Fibroblast of peridontal ligament (primary cell): Measurements from ENCODE around the gene KRABD2.
"Not testable (repeated sequence)": the region's sequence is repeated elsewhere in the genome, so short reads cannot be mapped to it uniquely, and the experiment has no call there.

Experiments used
- DNase-seq: peaks from one replicate; pipeline ENCODE4 v3.0.0-alpha.2; 2010; ENCODE audit errors: extremely low read depth

KRABD2 gene

DNA sequence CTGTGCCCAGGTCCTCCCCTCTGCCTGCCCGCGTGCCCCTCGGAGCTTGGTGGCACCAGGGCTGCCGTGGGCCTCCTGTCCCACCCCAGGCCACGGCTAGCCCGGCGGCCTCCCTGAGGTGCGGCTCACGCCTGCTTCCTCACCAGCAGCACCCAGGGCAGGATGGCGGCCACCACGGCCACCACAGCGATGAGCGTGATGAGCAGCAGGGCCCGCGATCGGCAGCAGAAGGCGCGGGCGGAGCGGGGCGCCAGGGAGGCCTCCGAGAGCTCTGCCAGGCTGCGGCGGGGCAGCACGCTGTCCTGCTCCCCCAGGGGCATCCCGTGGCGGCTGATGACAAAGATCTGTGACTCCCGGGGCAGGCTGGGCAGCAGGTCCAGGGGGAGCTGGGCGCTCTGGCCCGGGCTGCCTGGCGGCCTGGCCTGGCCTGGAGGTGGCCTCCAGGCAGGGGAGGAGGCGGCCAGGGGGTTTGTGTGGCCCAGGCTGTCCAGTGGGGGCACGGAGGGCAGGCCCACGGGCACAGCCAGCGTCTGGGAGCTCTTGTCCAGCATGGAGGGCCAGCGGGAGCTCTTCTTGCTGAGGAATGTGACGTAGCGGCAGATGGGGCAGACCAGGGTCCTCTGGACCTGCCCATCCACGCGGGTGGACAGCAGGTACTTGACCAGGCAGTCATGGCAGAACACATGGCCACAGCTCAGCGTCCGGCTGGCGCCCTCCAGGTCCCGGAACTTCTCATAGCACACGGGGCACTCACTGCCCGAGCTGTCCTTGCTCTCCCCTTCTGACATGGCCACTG lies 16.4 kb upstream of the KRABD2 start:
- no peak for DNase-seq

DNA sequence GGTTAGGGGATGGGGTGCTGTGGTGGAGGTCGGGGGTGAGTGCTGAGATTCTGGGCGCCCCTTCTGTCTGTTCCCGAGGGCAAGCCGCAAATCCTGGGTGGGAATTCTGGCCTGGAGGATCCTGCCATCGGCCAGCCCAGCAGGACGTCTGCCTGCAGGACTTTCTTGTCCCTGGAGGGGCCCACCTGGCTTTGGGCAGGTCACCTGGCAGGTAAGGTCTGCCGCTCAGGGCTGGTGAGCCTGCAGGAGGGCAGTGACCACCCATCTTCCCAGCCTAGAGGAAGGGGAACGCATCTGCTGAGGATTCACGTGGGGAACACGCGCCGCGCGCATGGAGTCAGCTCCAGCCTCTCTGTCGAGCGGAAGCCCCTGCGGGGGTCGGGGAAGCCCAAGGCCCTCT lies 15.8 kb upstream of the KRABD2 start:
- DNase-seq, result no peak

DNA sequence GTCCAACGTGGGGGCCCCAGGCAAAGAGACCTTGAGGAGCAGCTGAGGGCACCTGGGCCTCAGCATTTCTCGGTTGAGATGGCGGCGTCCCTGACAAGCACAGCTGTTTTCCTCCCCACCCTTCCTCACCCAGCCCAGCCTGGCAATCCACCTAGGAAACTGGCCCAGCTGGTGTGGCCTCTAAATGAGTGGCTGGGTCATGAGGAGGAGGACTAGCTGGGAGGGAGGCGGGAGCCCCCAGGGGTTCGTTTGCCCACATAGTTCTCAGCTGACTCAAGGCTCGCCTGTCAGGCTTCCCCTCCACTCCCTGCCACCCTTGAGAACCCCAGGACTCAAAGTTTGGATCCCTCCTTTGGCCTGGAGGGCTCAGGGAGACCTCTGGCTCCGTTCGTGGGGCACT lies 15.2 kb upstream of the KRABD2 start:
- DNase-seq, result peak; percentile 45

DNA sequence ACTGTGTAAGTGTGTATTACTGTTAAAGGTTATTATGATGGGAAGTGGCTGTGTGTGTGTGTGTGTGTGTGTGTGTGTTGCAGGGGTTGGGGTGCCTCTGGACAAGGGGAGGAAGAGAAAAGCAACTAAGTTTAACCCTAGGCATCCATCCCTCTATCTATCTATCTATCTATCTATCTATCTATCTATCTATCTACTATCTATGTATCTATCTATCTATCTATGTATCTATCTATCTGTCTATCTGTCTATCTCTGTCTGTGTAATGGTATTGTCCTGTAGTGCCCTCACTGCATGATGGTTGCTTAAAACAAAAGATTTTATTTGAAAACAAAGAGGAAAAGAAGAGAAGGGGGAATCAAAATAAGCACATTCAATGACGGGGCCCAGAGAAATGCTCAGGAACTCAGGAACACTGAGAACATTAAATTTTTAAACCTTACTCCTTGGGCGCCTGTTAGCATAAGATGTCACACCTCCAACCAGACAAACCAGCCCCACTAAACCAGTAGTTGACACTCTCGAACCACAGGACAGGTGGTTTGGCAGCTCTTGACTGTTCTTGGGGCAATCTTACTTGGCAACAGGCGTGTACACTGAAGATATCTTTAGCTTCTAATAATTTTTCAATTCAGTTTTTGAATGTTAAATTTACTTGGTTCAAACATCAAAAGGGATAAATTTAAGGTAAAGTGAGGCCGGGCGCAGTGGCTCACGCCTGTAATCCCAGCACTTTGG lies 11.6 kb upstream of the KRABD2 start:
- DNase-seq, result no peak

DNA sequence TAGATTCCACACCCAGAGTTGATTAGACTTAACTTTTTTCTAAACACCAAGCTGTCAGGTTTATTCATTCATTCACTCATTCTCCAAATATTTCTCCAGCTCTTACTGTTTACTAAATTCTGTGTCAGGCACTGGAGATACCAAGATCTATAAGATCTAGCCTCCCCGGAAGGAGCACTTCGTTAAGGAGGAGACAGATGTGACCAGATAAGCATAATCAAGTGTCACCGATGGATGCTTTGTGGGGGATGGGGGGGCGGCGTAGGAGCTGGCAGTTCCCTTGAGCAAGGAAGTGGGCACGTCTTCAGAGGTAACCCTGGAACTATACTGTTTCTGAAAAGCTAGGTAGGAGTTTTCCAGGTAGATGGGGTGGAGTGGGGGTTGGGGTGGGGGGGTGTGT lies 10.3 kb upstream of the KRABD2 start:
- no peak for DNase-seq

DNA sequence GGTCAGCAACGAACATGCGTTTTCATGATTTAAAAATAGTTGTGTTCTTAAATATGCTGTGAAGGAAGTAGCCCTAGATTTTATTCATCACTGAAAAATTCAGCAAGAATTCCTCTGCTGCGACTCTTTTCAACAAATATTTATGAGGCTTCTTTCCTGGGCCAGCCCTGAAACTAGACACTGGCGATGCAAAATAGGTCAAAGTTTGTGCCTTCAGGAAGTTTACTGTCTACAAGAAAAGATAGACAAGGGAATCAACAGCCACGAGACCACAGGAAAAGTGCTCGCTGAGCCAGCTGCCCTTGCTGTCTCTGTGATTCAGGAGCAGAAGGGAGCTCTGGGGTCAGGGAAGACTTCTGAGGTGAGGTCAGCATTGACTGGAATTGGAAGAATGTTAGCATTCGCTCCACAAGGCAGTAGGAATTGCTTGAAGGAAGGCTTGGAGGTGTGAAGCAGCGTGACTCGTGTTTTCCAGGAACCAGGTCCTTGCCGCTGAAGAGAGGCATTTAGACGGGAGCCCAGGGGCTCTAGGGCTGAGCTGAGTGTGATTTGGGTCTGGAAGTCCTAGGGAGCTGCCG lies 8.4 kb upstream of the KRABD2 start:
- peak; percentile 72 for DNase-seq

DNA sequence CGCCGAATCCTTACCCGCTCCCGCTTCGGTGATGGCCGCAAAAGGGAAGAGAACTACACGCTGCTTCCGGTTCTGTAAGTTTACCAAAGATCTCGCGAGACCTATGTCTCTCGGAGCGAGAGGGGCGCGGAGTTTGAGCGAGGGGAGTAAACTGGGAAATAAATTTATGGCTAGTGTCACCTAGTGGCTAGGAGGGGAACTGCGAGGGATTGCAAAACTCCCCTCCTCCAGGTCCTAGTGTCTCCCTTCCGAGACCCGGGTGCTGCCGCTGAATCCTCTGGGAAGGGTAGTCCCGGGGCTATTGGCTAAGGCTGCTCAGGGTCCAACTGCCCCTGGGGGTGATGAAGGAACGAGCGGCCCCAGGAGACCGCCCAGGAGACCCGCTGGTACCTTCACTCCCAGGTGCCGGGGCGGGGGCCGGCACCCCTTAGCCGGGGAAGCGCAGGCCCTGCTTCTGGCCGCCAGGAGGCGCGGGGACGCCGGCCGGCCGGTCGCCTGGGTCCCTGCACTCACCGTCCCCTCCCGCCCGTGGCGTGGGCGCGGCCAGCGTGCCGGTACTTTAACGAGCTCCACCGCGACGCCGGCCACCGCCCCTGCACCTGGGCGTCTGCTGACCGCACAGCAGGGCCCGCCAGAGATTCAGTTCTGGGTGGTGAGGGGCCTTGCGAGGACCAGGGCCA lies 6.8 kb upstream of the KRABD2 start, which contains the start of gene RPL26:
Gene RPL26, minus strand, starts transcription at position 51 of the 680 bp plus-strand sequence. CDS start 883 bp downstream, outside the sequence.
- DNase-seq, result peak; percentile 99

DNA sequence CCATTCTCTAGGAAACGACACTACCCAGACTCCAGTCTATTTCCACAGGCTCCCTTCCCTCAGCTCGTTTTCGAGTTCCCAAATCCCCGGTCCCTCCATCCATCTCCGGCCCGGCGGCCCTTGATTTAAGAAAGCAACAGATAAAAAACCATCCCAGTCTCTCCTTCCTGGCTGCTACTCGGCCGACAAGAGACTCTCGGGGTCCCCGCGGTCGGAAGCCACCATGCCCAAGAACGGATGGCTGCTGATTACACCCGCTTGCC lies 6.3 kb upstream of the KRABD2 start:
- no peak for DNase-seq

DNA sequence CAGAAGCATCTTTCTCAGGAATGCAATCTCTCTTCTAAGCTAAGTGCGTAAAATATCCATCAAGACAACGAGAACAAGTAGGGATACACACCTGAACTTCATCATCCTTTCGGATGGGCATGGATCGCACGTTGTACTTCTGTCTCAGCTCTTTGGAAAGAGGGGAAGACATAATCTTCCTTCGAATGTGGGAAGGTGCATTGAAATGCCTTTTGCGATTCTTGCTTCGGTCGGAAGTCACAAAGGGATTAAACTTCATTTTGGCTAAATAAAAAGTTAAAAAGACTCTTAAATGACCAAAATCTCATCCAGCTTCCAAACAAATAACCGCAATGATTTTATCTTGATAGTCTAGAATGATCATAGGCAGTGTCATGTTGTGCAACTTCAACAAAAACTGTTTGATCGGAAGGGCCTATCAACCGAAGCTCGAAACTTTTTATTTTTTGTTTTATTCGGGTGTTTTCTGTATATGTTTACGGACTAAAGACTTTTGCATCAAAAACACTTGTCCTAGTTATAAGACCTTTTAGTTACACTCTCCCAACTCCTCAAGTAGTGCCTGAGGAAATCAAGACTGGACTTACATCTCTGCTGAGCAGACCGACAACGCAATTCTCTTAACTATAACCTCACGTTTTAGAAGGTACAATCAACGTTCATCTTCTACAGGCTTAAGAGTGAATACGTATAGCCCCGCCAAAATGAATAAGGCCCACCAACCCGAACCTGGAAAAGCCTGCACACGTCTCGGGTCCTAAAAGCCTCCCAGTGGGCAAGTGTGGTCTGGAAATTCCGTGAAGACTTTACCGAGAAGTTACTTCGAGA lies 5.8 kb upstream of the KRABD2 start:
- DNase-seq, result peak; percentile 37

DNA sequence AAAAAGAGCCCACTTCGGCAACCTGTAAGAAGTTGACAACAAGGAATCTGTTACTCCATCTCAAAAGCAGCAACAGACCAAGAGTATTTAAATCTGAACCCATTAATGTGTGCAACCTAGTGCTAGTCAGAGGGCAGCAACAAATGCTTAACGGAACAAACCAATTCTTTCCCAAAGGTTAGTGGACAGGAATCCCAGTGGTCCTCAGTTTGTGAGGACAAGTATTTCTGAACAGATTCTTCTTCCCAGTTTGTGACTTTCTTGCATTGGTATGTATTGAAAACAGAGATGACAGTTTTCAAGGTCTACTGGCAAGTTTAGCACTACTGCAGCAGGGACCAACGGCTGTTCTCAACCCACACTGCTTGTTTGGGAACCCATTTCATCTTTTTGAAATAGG lies 3.5 kb upstream of the KRABD2 start:
- DNase-seq, result no peak

DNA sequence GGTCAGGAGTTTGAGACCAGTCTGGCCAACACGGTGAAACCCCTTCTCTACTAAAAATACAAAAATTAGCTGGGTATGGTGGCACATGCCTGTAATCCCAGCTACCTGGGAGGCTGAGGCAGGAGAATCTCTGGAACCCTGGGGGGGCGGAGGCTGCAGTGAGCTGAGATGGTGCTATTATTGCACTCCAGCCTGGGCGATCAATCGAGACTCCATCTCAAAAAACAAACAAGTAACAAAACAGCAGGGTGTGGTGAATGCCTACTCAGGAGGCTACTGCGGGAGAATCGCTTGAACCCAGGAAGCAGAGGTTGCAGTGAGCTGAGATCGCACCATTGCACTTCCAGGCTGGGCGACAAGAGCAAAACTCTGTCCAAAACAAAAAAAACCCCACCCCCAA lies 1.6 kb upstream of the KRABD2 start:
- DNase-seq, result not testable (repeated sequence)

DNA sequence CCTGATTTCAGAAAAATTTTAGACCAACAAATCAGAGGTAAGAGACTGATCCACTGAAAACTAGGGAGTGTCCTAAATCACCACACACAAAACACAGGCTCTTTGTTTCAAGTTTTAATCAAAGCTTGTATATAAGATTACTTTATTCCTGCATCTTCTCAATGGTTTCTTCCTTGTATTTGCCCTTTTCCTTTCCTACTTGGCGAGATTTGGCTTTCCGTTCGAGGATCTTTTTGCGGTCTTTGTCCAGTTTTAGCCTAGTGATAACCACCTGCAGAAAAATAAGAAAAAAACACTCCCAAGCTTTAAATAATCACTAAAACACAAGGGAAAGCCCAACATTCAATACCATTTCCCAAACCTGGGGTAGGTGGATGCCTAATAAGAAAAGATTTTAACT lies 918 bp upstream of the KRABD2 start:
- no peak for DNase-seq

DNA sequence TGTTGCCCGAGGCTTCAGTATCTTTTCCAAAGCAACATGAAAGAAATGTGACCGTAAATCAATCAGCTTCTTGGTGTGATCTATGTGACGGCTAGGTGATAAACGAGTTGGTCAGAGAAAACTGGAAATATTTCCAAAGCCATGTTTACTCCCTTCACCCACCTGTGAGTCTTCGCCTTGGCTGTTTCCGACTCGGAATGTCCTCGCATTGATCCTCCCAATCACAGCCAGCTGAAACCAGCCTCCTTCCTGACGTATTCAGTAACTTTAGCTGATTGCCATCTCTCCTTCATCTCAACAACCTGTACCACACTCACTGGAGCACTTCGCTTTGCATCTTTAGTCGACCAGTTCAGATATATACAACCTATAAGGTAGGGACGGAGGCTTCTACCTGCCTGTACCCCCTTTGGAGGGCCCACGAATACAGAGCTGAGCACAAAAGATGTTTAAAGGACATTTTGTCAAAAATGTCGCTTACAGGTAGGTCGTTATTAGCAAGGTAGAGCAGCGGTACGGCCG lies 705 bp downstream of the KRABD2 start:
- no peak for DNase-seq

DNA sequence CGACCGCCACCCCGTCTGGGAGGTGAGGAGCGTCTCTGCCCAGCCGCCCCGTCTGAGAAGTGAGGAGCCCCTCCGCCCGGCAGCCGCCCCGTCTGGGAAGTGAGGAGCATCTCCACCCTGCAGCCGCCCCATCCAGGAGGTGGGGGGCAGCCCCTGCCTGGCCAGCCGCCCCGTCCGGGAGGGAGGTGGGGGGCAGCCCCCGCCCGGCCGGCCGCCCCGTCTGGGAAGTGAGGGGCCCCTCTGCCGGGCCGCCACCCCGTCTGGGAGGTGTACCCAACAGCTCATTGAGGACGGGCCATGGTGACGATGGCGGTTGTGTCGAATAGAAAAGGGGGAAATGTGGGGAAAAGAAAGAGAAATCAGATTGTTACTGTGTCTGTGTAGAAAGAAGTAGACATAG lies 2.6 kb downstream of the KRABD2 start:
- DNase-seq, result not testable (repeated sequence)

DNA sequence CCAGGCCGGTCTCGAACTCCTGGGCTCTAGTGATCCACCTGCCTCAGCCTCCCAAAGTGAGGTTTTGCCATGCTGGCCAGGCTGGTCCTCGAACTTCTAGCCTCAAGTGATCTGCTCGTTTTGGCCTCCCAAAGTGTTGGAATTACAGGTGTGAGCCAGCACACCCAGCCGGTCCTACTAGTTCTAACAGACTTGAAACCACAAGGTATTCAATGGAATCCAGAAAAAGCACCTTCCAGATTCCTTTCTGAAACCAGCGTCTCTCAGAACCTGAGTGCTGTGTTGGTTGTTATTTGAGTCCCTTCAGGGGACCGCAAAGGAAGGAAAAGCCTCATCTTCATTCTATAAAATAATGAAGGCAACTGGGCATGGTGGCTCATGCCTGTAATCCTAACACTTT lies 4.1 kb downstream of the KRABD2 start:
- no peak for DNase-seq

DNA sequence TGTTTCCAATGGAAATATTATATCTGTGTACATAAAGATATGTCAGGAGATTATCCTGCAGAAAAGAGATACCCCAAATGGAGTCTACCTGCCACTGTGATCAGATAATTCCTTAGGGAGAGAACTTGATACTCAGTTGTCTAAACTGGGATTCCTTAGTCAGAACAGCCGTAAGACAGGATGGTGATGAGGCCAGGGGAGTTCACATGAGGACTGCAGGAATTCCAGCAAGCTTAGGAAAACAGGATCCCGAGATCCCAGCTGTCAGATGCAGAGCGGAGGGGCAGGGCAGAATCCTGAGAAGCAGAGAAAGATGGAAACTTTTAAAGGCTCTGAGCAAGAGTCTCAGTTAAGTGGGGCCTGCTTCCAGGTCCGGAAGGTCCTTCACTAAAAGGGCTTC lies 4.7 kb downstream of the KRABD2 start:
- DNase-seq, result no peak

DNA sequence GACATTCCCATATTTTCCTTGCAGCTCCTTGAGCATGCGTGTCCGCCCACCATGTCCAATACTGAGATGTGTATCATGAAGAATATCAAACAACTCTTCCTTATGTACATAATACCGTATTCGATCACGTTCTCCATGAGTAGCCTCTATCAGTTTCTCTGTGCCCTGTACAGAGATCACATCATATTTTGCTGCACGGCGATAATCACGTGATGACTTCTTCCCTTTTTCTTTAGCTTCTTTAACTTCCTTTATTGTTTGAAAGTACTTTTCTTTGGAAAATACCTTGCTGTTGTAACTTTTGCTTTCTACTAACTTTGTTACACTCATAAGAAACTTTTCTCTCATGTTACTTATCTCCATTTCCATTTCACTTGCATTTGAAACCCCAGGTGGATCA lies 6.6 kb downstream of the KRABD2 start:
- no peak for DNase-seq

DNA sequence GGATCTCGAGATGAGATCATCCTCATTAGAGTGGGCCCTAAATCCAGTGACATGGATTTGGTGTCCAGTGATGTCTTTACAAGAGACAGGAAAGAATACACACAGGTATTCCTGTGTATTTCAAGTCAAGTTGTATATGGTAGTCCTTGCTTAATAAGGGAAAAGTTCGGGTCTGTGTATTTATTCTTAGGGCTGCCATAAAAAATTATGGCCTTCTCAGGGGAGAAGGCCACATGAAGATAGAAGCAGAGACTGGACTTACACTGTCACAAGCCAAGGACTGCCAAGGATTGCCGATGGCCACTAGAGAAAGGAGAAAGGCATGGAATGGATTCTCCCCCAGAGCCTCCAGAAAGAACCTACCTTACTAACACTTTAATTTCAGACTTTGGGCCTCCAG lies 8.3 kb downstream of the KRABD2 start:
- DNase-seq, result no peak

DNA sequence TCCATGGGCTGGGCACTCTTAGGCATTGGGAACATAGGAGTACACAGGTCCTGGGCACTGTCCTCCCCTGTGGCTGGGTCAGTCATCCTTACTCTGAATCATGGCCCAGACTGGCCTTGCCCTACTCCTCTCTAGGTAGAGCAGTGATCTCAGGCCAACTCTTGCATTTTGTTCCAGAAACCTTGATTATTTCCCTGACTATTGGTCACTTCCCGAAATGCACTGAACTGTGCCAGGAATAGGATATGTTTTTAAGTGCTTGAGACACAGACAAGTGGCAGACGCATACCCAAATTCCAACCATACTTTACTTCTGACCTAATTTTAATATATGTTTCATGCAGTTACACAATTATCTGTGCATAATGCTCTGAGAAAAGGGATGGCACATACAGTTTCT lies 10.3 kb downstream of the KRABD2 start:
- peak; percentile 70 for DNase-seq

DNA sequence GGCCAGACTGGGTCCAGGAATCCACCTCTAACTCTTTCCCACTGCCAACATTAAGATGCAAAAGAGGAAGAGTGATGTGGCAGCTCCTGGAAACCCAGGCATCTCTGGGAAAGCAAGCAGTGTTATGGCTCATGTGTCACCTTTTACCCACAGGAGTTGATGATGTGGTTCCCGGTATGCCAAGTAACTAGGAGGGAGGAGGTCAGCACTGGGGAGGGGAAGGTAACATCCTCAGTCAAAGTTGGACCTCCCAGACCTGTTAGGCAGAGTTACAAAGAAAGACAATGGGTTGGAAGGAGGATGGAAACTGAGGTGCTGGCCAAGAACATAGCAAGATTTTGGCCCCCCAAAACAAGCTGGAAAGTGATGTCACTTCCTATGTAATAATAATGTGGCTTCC lies 11.4 kb downstream of the KRABD2 start:
- no peak for DNase-seq

DNA sequence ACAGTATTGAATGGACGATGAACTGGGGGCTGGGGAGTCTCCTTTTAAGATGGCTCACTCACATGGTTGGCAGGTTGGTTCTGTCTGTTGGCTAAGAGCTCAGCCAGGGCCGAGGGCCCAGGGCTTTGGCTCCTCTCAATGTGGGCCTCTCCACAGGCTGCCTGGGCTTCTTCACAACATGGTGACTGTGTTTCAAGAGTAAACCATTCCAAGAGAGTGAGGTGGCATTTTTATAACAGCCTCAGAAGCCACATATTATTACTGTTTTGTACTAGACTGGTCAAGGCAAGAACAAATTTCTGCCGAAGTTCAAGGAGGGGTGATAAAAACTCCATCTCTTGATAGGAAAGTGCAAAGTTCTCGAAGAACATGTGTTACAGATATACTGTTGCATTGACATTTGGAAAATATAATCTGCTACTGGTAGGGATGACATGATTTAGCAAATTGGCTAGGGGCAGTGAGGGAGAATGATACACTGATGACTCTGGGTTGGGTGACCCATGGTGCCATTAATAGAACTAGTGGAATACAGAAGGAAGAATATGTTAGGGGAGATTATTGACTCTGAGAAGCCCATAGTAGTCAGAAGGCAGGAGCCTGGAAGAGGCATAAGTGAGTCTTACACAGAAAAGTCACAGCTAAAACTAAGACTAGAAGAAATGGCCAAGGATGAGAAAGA lies 13.7 kb downstream of the KRABD2 start:
- DNase-seq, result no peak
